CD8-positive, alpha-beta memory T cell (primary cell): ENCODE measurements around the gene ABCB1. TPM values are rescaled to one million over a fixed set of nuclear protein-coding genes. Genes with fewer than 3 reads are reported as not detected.

Source experiments
- CTCF ChIA-PET: fragments of 350-600 bp; sonication (Branson Sonifier 250); formaldehyde crosslinking; loops from one replicate; lab custom pipeline; 2021; ENCODE audit warnings: antibody characterized with exemption; lab: Charles Lee
- POLR2A ChIA-PET: fragments of 350-600 bp; sonication (Branson Sonifier 250); formaldehyde crosslinking; loops from one replicate; lab custom pipeline; 2021; ENCODE audit warnings: antibody characterized with exemption; lab: Charles Lee
- DNase-seq, 5 donors: peaks; one replicate each; pipeline versions ENCODE4 v3.0.0 to v3.0.0-alpha.2; 2020 to 2022; ENCODE audit warnings: mixed read lengths in 1 of 5
- H3K27ac ChIP-seq: one replicate; pipeline ENCODE4 v1.7.0; 2013; ENCODE audit warnings: low read depth, mild to moderate bottlenecking, low read length, moderate library complexity
- H3K27me3 ChIP-seq: 2 replicates; pipeline ENCODE4 v1.7.0; 2013; ENCODE audit warnings: low read length, mild to moderate bottlenecking; ENCODE audit not compliant: insufficient read depth, poor library complexity, severe bottlenecking
- H3K36me3 ChIP-seq: 2 replicates; pipeline ENCODE4 v1.7.0; 2013; ENCODE audit warnings: mild to moderate bottlenecking, low read length, moderate library complexity; ENCODE audit not compliant: insufficient read depth
- H3K4me1 ChIP-seq: 2 replicates; pipeline ENCODE4 v1.7.0; 2013; ENCODE audit warnings: mild to moderate bottlenecking, low read length, moderate library complexity; ENCODE audit not compliant: insufficient read depth
- H3K4me3 ChIP-seq: 2 replicates; pipeline ENCODE4 v1.7.0; 2013; ENCODE audit warnings: mild to moderate bottlenecking, low read length
- H3K9me3 ChIP-seq: 2 replicates; pipeline ENCODE4 v1.7.0; 2013; ENCODE audit warnings: mild to moderate bottlenecking, low read length
- H3K27ac Mint-ChIP-seq, 8 donors: one replicate each; pipeline ENCODE4 v1.8.0; 2020 to 2021; ENCODE audit warnings: mixed read lengths in 8 of 8, mild to moderate bottlenecking in 6 of 8, inconsistent platforms in 3 of 8, moderate library complexity in 3 of 8
- H3K27me3 Mint-ChIP-seq, 2 donors: one replicate each; pipeline ENCODE4 v1.8.0; 2020 to 2021; ENCODE audit warnings: mixed read lengths in 2 of 2, mild to moderate bottlenecking in 1 of 2, moderate library complexity in 1 of 2
- H3K36me3 Mint-ChIP-seq, 3 donors: one replicate each; pipeline ENCODE4 v1.8.0; 2020 to 2021; ENCODE audit warnings: mixed read lengths in 3 of 3, inconsistent platforms in 1 of 3, mild to moderate bottlenecking in 1 of 3
- H3K4me1 Mint-ChIP-seq, 3 donors: one replicate each; pipeline ENCODE4 v1.8.0; 2020 to 2021; ENCODE audit warnings: mixed read lengths in 3 of 3, inconsistent platforms in 1 of 3, mild to moderate bottlenecking in 1 of 3
- H3K4me3 Mint-ChIP-seq, 7 donors: one replicate each; pipeline ENCODE4 v1.8.0; 2020 to 2021; ENCODE audit warnings: mixed read lengths in 7 of 7, mild to moderate bottlenecking in 6 of 7, moderate library complexity in 4 of 7, inconsistent platforms in 2 of 7
- H3K9me3 Mint-ChIP-seq, 5 donors: one replicate each; pipeline ENCODE4 v1.8.0; 2020 to 2022; ENCODE audit warnings: mixed read lengths in 5 of 5, mild to moderate bottlenecking in 3 of 5, moderate library complexity in 2 of 5, inconsistent platforms in 1 of 5
- polyA plus RNA-seq: library from polyadenylated mRNA; unstranded; fragments of 300-500 nt; fragmentation: Illumina TruSeq; gene quantifications from one replicate; pipeline ENCODE4 v1.2.3, GENCODE V29; 2021
- total RNA-seq, 2 experiments: library from RNA; stranded (reverse); gene quantifications; one replicate each; pipeline ENCODE4 v1.2.3, GENCODE V29; 2021

The ABCB1 gene
- total and polyA plus RNA-seq, 3 experiments from 2014 or later: 17.0 to 44.7 (median 22.2) TPM

- CTCF ChIA-PET: no interaction called here
Observed at GRCh38 chr7:87596136-87596535, 4.5 kb downstream of the ABCB1 start.

GRCh38 chr7:87592300-87592699 lies 8.4 kb downstream of the ABCB1 start:
- H3K4me3 Mint-ChIP-seq: no peak overlapping the region
- H3K36me3 Mint-ChIP-seq: peaks cover 0 to 11% (median 3%) of the 10 kb centered on the region in 3 donors
- no peak overlapping the region for H3K4me3 ChIP-seq
- ChIA-PET CTCF (no interaction called here), POLR2A (interaction anchor here (0.7 to 1.2 kb wide), 2 partner anchors 8 to 18 kb away, joined by 3 to 4 read pairs; partner anchors contain the start of gene ABCB1)
- peaks cover 18% of the 10 kb centered on the region for H3K4me1 ChIP-seq
- H3K9me3 Mint-ChIP-seq: no peaks in the 10 kb centered on the region
- no peaks in the 10 kb centered on the region for H3K27me3 Mint-ChIP-seq
- H3K36me3 ChIP-seq: no peaks in the 10 kb centered on the region
- DNase-seq: no peak
- no peak overlapping the region for H3K27ac Mint-ChIP-seq
- no peaks in the 10 kb centered on the region for H3K27me3 ChIP-seq
- peaks cover 20 to 32% (median 24%) of the 10 kb centered on the region in 3 donors for H3K4me1 Mint-ChIP-seq
- H3K9me3 ChIP-seq: no peaks in the 10 kb centered on the region
- H3K27ac ChIP-seq: no peak overlapping the region

More at GRCh38 chr7:87596136-87596535, 4.5 kb downstream of the ABCB1 start:
- POLR2A ChIA-PET: no interaction called here
- Histone ChIP-seq H3K36me3 (no peaks in the 10 kb centered on the region), H3K27ac (no peak overlapping the region), H3K4me3 (no peak overlapping the region), H3K4me1 (peaks cover 19% of the 10 kb centered on the region), H3K27me3 (no peaks in the 10 kb centered on the region), H3K9me3 (no peaks in the 10 kb centered on the region)
- Mint-ChIP-seq H3K9me3 (no peaks in the 10 kb centered on the region), H3K36me3 (peaks cover 0 to 10% (median 0%) of the 10 kb centered on the region in 3 donors), H3K27ac (peak overlapping the region in 1 of 8 donors; percentile 66), H3K4me1 (peaks cover 30 to 47% (median 43%) of the 10 kb centered on the region in 3 donors), H3K27me3 (peaks cover 5 to 9% of the 10 kb centered on the region in 2 donors), H3K4me3 (no peak overlapping the region)
- no peak for DNase-seq

DNA sequence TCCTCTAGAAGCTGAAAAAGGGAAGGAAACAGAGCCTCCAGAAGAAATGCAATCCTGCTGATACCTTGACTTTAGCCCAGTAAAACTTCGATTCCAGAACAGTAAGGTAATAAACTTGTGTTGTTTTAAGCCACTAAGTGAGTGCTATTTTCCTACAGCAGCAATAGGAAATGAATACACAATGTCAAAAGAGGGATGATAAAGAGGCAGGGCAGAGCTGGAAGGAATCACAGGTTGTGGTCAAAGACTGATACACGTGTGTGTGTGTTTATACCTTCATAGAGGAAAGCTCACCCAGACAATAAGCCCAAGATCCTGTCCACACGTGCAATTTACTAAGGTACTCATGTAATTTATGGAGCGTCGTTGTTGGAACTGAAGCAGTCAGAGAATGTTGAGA lies 9.5 kb downstream of the ABCB1 start:
- Mint-ChIP-seq H3K36me3 (peaks cover 0 to 16% (median 3%) of the 10 kb centered on the region in 3 donors), H3K9me3 (no peaks in the 10 kb centered on the region), H3K4me1 (peaks cover 18 to 32% (median 24%) of the 10 kb centered on the region in 3 donors), H3K27ac (no peak overlapping the region), H3K27me3 (no peaks in the 10 kb centered on the region), H3K4me3 (no peak overlapping the region)
- Histone ChIP-seq H3K27me3 (no peaks in the 10 kb centered on the region), H3K27ac (no peak overlapping the region), H3K4me3 (no peak overlapping the region), H3K36me3 (no peaks in the 10 kb centered on the region), H3K9me3 (no peaks in the 10 kb centered on the region), H3K4me1 (peaks cover 26% of the 10 kb centered on the region)
- ChIA-PET CTCF (interaction anchor here (1.0 kb wide), 1 partner anchor 9 kb away, joined by 3 read pairs; no protein-coding TSS in a partner anchor), POLR2A (no interaction called here)
- no peak for DNase-seq

- Mint-ChIP-seq H3K4me3 (no peak overlapping the region), H3K4me1 (peaks cover 18 to 32% (median 24%) of the 10 kb centered on the region in 3 donors), H3K27ac (no peak overlapping the region), H3K27me3 (no peaks in the 10 kb centered on the region), H3K36me3 (peaks cover 0 to 17% (median 3%) of the 10 kb centered on the region in 3 donors), H3K9me3 (no peaks in the 10 kb centered on the region)
- peak in 1 of 5 donors; percentile 8 for DNase-seq
- Histone ChIP-seq H3K27me3 (no peaks in the 10 kb centered on the region), H3K36me3 (no peaks in the 10 kb centered on the region), H3K27ac (no peak overlapping the region), H3K4me3 (no peak overlapping the region), H3K4me1 (peaks cover 26% of the 10 kb centered on the region), H3K9me3 (no peaks in the 10 kb centered on the region)
- CTCF ChIA-PET: interaction anchor here (1.0 kb wide), 1 partner anchor 9 kb away, joined by 3 read pairs; no protein-coding TSS in a partner anchor
- POLR2A ChIA-PET: no interaction called here
Observed at GRCh38 chr7:87590578-87590977, 10.1 kb downstream of the ABCB1 start.

DNA sequence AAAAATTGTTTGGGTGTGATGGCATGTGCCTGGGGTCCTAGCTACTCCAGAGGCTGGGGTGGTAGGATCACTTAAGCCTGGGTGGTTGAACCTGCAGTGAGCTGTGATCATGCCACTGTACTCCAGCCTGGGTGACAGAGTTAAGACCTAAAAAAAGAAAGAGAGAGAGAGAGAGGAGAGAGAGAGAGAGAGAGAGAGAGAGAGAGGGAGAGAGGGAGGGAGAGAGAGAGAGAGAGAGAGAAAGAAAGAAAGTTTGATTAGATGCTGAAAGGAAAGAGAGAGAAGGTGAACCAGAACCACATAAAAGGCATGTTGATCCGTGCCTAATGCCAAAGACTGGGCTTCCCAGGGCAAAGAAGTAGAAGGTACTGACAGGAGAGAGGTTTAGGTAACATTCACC lies 11.1 kb downstream of the ABCB1 start:
- Histone ChIP-seq H3K27me3 (no peaks in the 10 kb centered on the region), H3K36me3 (no peaks in the 10 kb centered on the region), H3K4me3 (no peak overlapping the region), H3K27ac (no peak overlapping the region), H3K9me3 (no peaks in the 10 kb centered on the region), H3K4me1 (peaks cover 26% of the 10 kb centered on the region)
- peaks cover 20 to 24% (median 24%) of the 10 kb centered on the region in 3 donors for H3K4me1 Mint-ChIP-seq
- ChIA-PET CTCF (no interaction called here), POLR2A (no interaction called here)
- DNase-seq: no peak
- no peaks in the 10 kb centered on the region for H3K9me3 Mint-ChIP-seq
- no peaks in the 10 kb centered on the region for H3K27me3 Mint-ChIP-seq
- H3K36me3 Mint-ChIP-seq: peaks cover 3 to 21% (median 6%) of the 10 kb centered on the region in 3 donors
- no peak overlapping the region for H3K27ac Mint-ChIP-seq
- no peak overlapping the region for H3K4me3 Mint-ChIP-seq

DNA sequence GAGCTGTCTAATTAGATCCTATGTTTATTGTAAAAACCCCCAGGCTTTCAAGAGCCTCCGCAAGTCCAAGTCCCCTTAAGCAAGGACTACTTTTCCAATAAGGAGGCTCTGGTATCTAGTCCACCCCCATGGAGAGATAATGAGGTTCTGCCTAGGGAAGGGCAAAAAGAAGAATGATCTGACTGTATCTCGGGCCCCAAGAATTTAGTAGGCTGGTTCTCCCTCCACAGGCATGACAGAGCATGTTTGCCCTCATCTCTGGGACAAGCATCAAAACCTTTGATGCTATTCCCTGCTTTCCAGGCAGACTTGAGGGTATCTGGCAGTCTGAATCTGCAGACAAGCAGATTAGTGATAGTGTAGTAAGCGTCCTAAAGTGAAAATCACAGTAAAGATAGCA lies 19.0 kb downstream of the ABCB1 start:
- ChIA-PET CTCF (no interaction called here), POLR2A (no interaction called here)
- Histone ChIP-seq H3K4me3 (no peak overlapping the region), H3K4me1 (peaks cover 3% of the 10 kb centered on the region), H3K9me3 (no peaks in the 10 kb centered on the region), H3K27me3 (no peaks in the 10 kb centered on the region), H3K36me3 (no peaks in the 10 kb centered on the region), H3K27ac (no peak overlapping the region)
- H3K9me3 Mint-ChIP-seq: no peaks in the 10 kb centered on the region
- no peak overlapping the region for H3K4me3 Mint-ChIP-seq
- peaks cover 0 to 5% of the 10 kb centered on the region in 2 donors for H3K27me3 Mint-ChIP-seq
- no peak overlapping the region for H3K27ac Mint-ChIP-seq
- peaks cover 20 to 61% (median 32%) of the 10 kb centered on the region in 3 donors for H3K36me3 Mint-ChIP-seq
- peaks cover 9 to 12% (median 12%) of the 10 kb centered on the region in 3 donors for H3K4me1 Mint-ChIP-seq
- DNase-seq: no peak

DNA sequence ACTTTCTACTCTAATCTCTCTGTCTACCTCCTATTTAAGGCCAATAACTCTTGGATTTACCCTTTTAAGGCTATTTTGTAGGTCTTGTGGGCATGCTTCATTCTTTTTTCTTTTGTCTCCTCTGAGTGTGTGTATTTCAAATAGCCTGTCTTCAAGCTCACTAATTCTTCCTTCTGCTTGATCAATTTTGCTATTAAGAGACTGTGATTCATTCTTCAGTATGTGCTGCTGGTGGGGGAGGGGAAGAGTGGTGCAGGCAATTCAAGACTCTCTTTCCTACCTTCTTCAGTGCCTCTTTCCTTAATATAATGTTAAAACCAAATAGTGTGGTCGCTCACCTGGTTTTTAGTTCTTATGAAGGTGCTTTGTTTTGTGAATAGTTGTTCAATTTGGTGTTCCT lies 20.0 kb downstream of the ABCB1 start:
- Mint-ChIP-seq H3K36me3 (peaks cover 20 to 57% (median 32%) of the 10 kb centered on the region in 3 donors), H3K27me3 (peaks cover 0 to 5% of the 10 kb centered on the region in 2 donors), H3K4me3 (no peak overlapping the region), H3K27ac (no peak overlapping the region), H3K4me1 (peaks cover 2 to 7% (median 4%) of the 10 kb centered on the region in 3 donors), H3K9me3 (no peaks in the 10 kb centered on the region)
- CTCF ChIA-PET: no interaction called here
- no peaks in the 10 kb centered on the region for H3K9me3 ChIP-seq
- no peaks in the 10 kb centered on the region for H3K36me3 ChIP-seq
- no peak overlapping the region for H3K27ac ChIP-seq
- H3K4me1 ChIP-seq: no peaks in the 10 kb centered on the region
- POLR2A ChIA-PET: no interaction called here
- no peaks in the 10 kb centered on the region for H3K27me3 ChIP-seq
- H3K4me3 ChIP-seq: no peak overlapping the region
- DNase-seq: no peak

- Mint-ChIP-seq H3K27me3 (no peaks in the 10 kb centered on the region), H3K9me3 (no peaks in the 10 kb centered on the region), H3K4me3 (no peak overlapping the region), H3K36me3 (peaks cover 9 to 21% (median 20%) of the 10 kb centered on the region in 3 donors), H3K4me1 (peaks cover 17 to 28% (median 24%) of the 10 kb centered on the region in 3 donors), H3K27ac (peak overlapping the region in 2 of 8 donors; percentile 19 to 22)
- no peak overlapping the region for H3K27ac ChIP-seq
- no peak for DNase-seq
- H3K4me1 ChIP-seq: no peaks in the 10 kb centered on the region
- no peaks in the 10 kb centered on the region for H3K36me3 ChIP-seq
- POLR2A ChIA-PET: no interaction called here
- H3K27me3 ChIP-seq: no peaks in the 10 kb centered on the region
- H3K9me3 ChIP-seq: no peaks in the 10 kb centered on the region
- no peak overlapping the region for H3K4me3 ChIP-seq
- CTCF ChIA-PET: no interaction called here
Observed at GRCh38 chr7:87575521-87575920, 25.2 kb downstream of the ABCB1 start.
